SK-N-SH treated with all-trans-retinoic acid at 6 μM for 48 hours (cell line): ENCODE data around the gene TRIM40.

ENCODE experiments used
- ATAC-seq: fragments of 200-7000 bp; cut with Tn5 transposase; 3 replicates; pipeline ENCODE4 v1.9.1; 2020; ENCODE audit warnings: mild to moderate bottlenecking, moderate library complexity
- ARNTL ChIP-seq: fragments of 450-650 bp; formaldehyde crosslinking; IDR thresholded peaks from 2 replicates; pipeline ENCODE4 v1.5.0; 2020; ENCODE audit warnings: low read depth, mild to moderate bottlenecking, moderate library complexity, borderline replicate concordance
- BACH2 ChIP-seq: fragments of 250-450 bp; sonication (Bioruptor Pico); IDR thresholded peaks from 2 replicates; pipeline ENCODE4 v1.9.0; 2021; ENCODE audit warnings: mild to moderate bottlenecking, borderline replicate concordance
- CSDC2 ChIP-seq: fragments of 250-450 bp; sonication (Bioruptor Pico); IDR thresholded peaks from 2 replicates; pipeline ENCODE4 v1.5.0; 2020; ENCODE audit warnings: mild to moderate bottlenecking, moderate library complexity
- GLIS3 ChIP-seq: fragments of 250-450 bp; sonication (Bioruptor Pico); IDR thresholded peaks from 2 replicates; pipeline ENCODE4 v1.5.0; 2020; ENCODE audit warnings: mild to moderate bottlenecking, moderate library complexity
- ISL1 ChIP-seq: fragments of 250-450 bp; sonication (Bioruptor Pico); IDR thresholded peaks from 2 replicates; pipeline ENCODE4 v2.1.2; 2022; ENCODE audit warnings: mild to moderate bottlenecking, moderate library complexity
- OSR1 ChIP-seq: fragments of 250-450 bp; sonication (Bioruptor Pico); IDR thresholded peaks from 2 replicates; pipeline ENCODE4 v1.8.0; 2022; ENCODE audit warnings: moderate library complexity, mild to moderate bottlenecking, inconsistent platforms
- PPARA ChIP-seq: fragments of 250-450 bp; sonication (Bioruptor Pico); IDR thresholded peaks from 2 replicates; pipeline ENCODE4 v1.5.0; 2020; ENCODE audit warnings: mild to moderate bottlenecking, borderline replicate concordance
- RARB ChIP-seq: fragments of 250-450 bp; sonication (Bioruptor Pico); IDR thresholded peaks from 2 replicates; pipeline ENCODE4 v1.8.0; 2021; ENCODE audit warnings: mild to moderate bottlenecking, moderate library complexity
- SNAI2 ChIP-seq: fragments of 250-450 bp; sonication (Bioruptor Pico); IDR thresholded peaks from 2 replicates; pipeline ENCODE4 v1.5.0; 2020; ENCODE audit warnings: mild to moderate bottlenecking, moderate library complexity
- TCF4 ChIP-seq: fragments of 250-450 bp; sonication (Bioruptor Pico); IDR thresholded peaks from 2 replicates; pipeline ENCODE4 v1.8.0; 2021; ENCODE audit warnings: mild to moderate bottlenecking, moderate library complexity, borderline replicate concordance
- TOX ChIP-seq: fragments of 250-450 bp; sonication (Bioruptor Pico); IDR thresholded peaks from 2 replicates; pipeline ENCODE4 v1.8.0; 2021; ENCODE audit warnings: mild to moderate bottlenecking, moderate library complexity, borderline replicate concordance
- ZC3H10 ChIP-seq: fragments of 250-450 bp; sonication (Bioruptor Pico); IDR thresholded peaks from 2 replicates; pipeline ENCODE4 v1.5.1; 2021; ENCODE audit warnings: mild to moderate bottlenecking, moderate library complexity
- ZFP3 ChIP-seq: fragments of 250-450 bp; sonication (Bioruptor Pico); IDR thresholded peaks from 2 replicates; pipeline ENCODE4 v1.5.0; 2020; ENCODE audit warnings: mild to moderate bottlenecking, moderate library complexity
- ZFP30 ChIP-seq: fragments of 450-650 bp; formaldehyde crosslinking; IDR thresholded peaks from 2 replicates; pipeline ENCODE4 v1.5.0; 2022; ENCODE audit warnings: mild to moderate bottlenecking, moderate library complexity
- ZNF565 ChIP-seq: fragments of 450-650 bp; formaldehyde crosslinking; conservative IDR thresholded peaks from 2 replicates; pipeline ENCODE4 v1.5.0; 2020; ENCODE audit warnings: low read depth, mild to moderate bottlenecking, moderate library complexity
- ZNF70 ChIP-seq: fragments of 450-650 bp; formaldehyde crosslinking; IDR thresholded peaks from 2 replicates; pipeline ENCODE4 v1.5.0; 2020; ENCODE audit warnings: mild to moderate bottlenecking, moderate library complexity
- ZNF8 ChIP-seq: fragments of 450-650 bp; formaldehyde crosslinking; IDR thresholded peaks from 2 replicates; pipeline ENCODE4 v1.5.0; 2020; ENCODE audit warnings: mild to moderate bottlenecking, moderate library complexity
- TF ChIP-seq, protein P1 (sequence below): fragments of 250-450 bp; sonication (Bioruptor Pico); IDR thresholded peaks from 2 replicates; pipeline ENCODE4 v1.8.0; 2021; ENCODE audit warnings: low read depth, mild to moderate bottlenecking, moderate library complexity, borderline replicate concordance
- TF ChIP-seq, protein P2 (sequence below): fragments of 250-450 bp; sonication (Bioruptor Pico); IDR thresholded peaks from 2 replicates; pipeline ENCODE4 v1.5.1; 2020; ENCODE audit warnings: low read depth, mild to moderate bottlenecking, moderate library complexity
- TF ChIP-seq, protein P3 (sequence below): fragments of 250-450 bp; sonication (Bioruptor Pico); IDR thresholded peaks from 2 replicates; pipeline ENCODE4 v1.8.0; 2020; ENCODE audit warnings: mild to moderate bottlenecking, moderate library complexity, borderline replicate concordance
- TF ChIP-seq, protein P4 (sequence below): fragments of 250-450 bp; sonication (Bioruptor Pico); IDR thresholded peaks from 2 replicates; pipeline ENCODE4 v1.5.1; 2021; ENCODE audit warnings: mild to moderate bottlenecking, moderate library complexity
- TF ChIP-seq, protein P5 (sequence below): fragments of 250-450 bp; sonication (Bioruptor Pico); IDR thresholded peaks from 2 replicates; pipeline ENCODE4 v1.5.0; 2020; ENCODE audit warnings: mild to moderate bottlenecking, moderate library complexity

Gene TRIM40

DNA sequence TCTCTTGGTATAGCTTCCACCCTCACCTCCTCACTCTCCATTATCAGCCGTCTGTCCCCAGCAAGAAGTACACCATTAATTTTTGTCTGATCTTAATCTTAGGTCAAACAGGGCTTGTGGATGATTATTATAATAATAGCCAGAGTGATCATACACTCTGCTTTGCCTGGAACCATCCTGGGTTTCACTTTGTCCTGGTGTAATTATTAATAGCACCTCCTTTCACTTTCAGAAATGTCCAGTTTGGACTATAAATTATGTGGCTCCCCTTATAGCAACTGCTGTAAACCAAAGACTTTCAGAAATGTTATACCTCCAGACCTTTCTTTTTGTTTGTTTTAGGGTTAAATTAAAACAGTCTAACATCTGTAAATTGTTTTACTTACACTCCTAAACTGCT is 22.1 kb upstream of the TRIM40 start:
- ATAC-seq, result no peak

DNA sequence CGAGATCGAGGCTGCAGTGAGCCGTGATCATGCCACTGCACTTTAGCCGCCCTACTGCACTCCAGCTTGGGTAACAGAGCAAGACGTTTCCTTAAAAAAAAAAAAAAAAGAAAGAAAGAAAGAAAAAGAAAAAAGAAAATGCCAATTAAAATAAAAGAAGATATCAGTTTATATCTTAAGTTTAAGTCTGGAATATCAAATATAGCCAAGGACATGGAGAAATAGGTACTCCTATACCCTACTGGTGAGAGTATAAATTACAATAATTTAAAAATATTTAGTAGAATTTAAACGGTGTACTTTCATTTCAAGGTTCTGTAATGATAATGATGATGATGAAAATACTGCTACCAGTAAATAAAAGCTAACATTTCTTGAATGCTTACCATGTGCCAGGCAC is 19.2 kb upstream of the TRIM40 start:
- peak; percentile 57; the same call in 2 of the 3 replicates for ATAC-seq
- TF ChIP-seq RARB (CRISPR knock-in tag), result no peak
- TF ChIP-seq OSR1, result no peak
- TF ChIP-seq ZNF565, result no peak
- TF ChIP-seq ZNF70 (CRISPR knock-in tag), result no peak
- no peak for TF ChIP-seq ZNF8 (CRISPR knock-in tag)
- TF ChIP-seq, protein P1, sequence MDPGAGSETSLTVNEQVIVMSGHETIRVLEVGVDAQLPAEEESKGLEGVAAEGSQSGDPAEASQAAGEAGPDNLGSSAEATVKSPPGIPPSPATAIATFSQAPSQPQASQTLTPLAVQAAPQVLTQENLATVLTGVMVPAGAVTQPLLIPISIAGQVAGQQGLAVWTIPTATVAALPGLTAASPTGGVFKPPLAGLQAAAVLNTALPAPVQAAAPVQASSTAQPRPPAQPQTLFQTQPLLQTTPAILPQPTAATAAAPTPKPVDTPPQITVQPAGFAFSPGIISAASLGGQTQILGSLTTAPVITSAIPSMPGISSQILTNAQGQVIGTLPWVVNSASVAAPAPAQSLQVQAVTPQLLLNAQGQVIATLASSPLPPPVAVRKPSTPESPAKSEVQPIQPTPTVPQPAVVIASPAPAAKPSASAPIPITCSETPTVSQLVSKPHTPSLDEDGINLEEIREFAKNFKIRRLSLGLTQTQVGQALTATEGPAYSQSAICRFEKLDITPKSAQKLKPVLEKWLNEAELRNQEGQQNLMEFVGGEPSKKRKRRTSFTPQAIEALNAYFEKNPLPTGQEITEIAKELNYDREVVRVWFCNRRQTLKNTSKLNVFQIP (CRISPR knock-in tag), result no peak
- TF ChIP-seq ZFP30 (CRISPR knock-in tag), result no peak
- TF ChIP-seq ZC3H10 (CRISPR knock-in tag), result no peak
- no peak for TF ChIP-seq TOX (CRISPR knock-in tag)
- no peak for TF ChIP-seq GLIS3 (CRISPR knock-in tag)
- TF ChIP-seq BACH2 (CRISPR knock-in tag), result no peak
- TF ChIP-seq ARNTL (CRISPR knock-in tag), result no peak
- TF ChIP-seq, protein P2, sequence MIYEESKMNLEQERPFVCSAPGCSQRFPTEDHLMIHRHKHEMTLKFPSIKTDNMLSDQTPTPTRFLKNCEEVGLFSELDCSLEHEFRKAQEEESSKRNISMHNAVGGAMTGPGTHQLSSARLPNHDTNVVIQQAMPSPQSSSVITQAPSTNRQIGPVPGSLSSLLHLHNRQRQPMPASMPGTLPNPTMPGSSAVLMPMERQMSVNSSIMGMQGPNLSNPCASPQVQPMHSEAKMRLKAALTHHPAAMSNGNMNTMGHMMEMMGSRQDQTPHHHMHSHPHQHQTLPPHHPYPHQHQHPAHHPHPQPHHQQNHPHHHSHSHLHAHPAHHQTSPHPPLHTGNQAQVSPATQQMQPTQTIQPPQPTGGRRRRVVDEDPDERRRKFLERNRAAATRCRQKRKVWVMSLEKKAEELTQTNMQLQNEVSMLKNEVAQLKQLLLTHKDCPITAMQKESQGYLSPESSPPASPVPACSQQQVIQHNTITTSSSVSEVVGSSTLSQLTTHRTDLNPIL (CRISPR knock-in tag), result no peak
- TF ChIP-seq SNAI2 (CRISPR knock-in tag), result no peak
- TF ChIP-seq ZFP3, result no peak
- no peak for TF ChIP-seq TCF4 (CRISPR knock-in tag)
- TF ChIP-seq, protein P3, sequence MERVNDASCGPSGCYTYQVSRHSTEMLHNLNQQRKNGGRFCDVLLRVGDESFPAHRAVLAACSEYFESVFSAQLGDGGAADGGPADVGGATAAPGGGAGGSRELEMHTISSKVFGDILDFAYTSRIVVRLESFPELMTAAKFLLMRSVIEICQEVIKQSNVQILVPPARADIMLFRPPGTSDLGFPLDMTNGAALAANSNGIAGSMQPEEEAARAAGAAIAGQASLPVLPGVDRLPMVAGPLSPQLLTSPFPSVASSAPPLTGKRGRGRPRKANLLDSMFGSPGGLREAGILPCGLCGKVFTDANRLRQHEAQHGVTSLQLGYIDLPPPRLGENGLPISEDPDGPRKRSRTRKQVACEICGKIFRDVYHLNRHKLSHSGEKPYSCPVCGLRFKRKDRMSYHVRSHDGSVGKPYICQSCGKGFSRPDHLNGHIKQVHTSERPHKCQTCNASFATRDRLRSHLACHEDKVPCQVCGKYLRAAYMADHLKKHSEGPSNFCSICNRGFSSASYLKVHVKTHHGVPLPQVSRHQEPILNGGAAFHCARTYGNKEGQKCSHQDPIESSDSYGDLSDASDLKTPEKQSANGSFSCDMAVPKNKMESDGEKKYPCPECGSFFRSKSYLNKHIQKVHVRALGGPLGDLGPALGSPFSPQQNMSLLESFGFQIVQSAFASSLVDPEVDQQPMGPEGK (CRISPR knock-in tag), result no peak
- TF ChIP-seq PPARA (CRISPR knock-in tag), result no peak

More for the DNA sequence above, 22.1 kb upstream of the TRIM40 start:
- TF ChIP-seq ZFP30 (CRISPR knock-in tag) (no peak), ZFP3 (no peak), ISL1 (no peak), ZNF8 (CRISPR knock-in tag) (no peak), OSR1 (no peak), PPARA (CRISPR knock-in tag) (no peak), TOX (CRISPR knock-in tag) (no peak), BACH2 (CRISPR knock-in tag) (no peak), CSDC2 (CRISPR knock-in tag) (no peak), RARB (CRISPR knock-in tag) (no peak), ZNF70 (CRISPR knock-in tag) (no peak), ARNTL (CRISPR knock-in tag) (no peak), TCF4 (CRISPR knock-in tag) (no peak), SNAI2 (CRISPR knock-in tag) (no peak)
- TF ChIP-seq, protein P4, sequence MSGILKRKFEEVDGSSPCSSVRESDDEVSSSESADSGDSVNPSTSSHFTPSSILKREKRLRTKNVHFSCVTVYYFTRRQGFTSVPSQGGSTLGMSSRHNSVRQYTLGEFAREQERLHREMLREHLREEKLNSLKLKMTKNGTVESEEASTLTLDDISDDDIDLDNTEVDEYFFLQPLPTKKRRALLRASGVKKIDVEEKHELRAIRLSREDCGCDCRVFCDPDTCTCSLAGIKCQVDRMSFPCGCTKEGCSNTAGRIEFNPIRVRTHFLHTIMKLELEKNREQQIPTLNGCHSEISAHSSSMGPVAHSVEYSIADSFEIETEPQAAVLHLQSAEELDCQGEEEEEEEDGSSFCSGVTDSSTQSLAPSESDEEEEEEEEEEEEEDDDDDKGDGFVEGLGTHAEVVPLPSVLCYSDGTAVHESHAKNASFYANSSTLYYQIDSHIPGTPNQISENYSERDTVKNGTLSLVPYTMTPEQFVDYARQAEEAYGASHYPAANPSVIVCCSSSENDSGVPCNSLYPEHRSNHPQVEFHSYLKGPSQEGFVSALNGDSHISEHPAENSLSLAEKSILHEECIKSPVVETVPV, result no peak
- TF ChIP-seq, protein P1 (CRISPR knock-in tag), result no peak
- TF ChIP-seq, protein P2 (CRISPR knock-in tag), result no peak
- TF ChIP-seq, protein P5, sequence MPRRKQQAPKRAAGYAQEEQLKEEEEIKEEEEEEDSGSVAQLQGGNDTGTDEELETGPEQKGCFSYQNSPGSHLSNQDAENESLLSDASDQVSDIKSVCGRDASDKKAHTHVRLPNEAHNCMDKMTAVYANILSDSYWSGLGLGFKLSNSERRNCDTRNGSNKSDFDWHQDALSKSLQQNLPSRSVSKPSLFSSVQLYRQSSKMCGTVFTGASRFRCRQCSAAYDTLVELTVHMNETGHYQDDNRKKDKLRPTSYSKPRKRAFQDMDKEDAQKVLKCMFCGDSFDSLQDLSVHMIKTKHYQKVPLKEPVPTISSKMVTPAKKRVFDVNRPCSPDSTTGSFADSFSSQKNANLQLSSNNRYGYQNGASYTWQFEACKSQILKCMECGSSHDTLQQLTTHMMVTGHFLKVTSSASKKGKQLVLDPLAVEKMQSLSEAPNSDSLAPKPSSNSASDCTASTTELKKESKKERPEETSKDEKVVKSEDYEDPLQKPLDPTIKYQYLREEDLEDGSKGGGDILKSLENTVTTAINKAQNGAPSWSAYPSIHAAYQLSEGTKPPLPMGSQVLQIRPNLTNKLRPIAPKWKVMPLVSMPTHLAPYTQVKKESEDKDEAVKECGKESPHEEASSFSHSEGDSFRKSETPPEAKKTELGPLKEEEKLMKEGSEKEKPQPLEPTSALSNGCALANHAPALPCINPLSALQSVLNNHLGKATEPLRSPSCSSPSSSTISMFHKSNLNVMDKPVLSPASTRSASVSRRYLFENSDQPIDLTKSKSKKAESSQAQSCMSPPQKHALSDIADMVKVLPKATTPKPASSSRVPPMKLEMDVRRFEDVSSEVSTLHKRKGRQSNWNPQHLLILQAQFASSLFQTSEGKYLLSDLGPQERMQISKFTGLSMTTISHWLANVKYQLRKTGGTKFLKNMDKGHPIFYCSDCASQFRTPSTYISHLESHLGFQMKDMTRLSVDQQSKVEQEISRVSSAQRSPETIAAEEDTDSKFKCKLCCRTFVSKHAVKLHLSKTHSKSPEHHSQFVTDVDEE (CRISPR knock-in tag), result no peak
